HG02588 (cell line): ENCODE results near the gene PRKN.
"Not testable (repeated sequence)": the region's sequence is repeated elsewhere in the genome, so short reads cannot be mapped to it uniquely, and the experiment has no call there.

Experiments
- ATAC-seq: cut with Tn5 transposase; IDR thresholded peaks from one replicate; pipeline ENCODE4 v1.9.1; 2021; ENCODE audit warnings: mild to moderate bottlenecking, moderate library complexity; ENCODE audit not compliant: unreplicated experiment

Gene PRKN

GRCh38 chr6:161886545-161886944, 841.0 kb downstream of the PRKN start:
- ATAC-seq = not testable (repeated sequence)

- no peak for ATAC-seq
These were observed 842.8 kb downstream of the PRKN start for GRCh38 chr6:161884782-161885181.

GRCh38 chr6:161882196-161882765, 845.3 kb downstream of the PRKN start:
- ATAC-seq = no peak

- no peak for ATAC-seq
These were observed 847.5 kb downstream of the PRKN start for GRCh38 chr6:161880056-161880455.

- no peak for ATAC-seq
These were observed 851.3 kb downstream of the PRKN start for GRCh38 chr6:161876231-161876630.

GRCh38 chr6:161870236-161870901, 857.2 kb downstream of the PRKN start:
- no peak for ATAC-seq

GRCh38 chr6:161869491-161869890, 858.1 kb downstream of the PRKN start:
- no peak for ATAC-seq

- no peak for ATAC-seq
These were observed 861.0 kb downstream of the PRKN start for GRCh38 chr6:161866570-161866969.

- ATAC-seq = not testable (repeated sequence)
These were observed 866.5 kb downstream of the PRKN start for GRCh38 chr6:161861061-161861460.

GRCh38 chr6:161853657-161854056, 873.9 kb downstream of the PRKN start:
- no peak for ATAC-seq

GRCh38 chr6:161851486-161851885, 876.1 kb downstream of the PRKN start:
- not testable (repeated sequence) for ATAC-seq

- ATAC-seq = no peak
These were observed 877.0 kb downstream of the PRKN start for GRCh38 chr6:161850562-161850961.

GRCh38 chr6:161847628-161848027, 879.9 kb downstream of the PRKN start:
- no peak for ATAC-seq

- ATAC-seq = no peak
These were observed 882.8 kb downstream of the PRKN start for GRCh38 chr6:161844804-161845203.

- ATAC-seq = no peak
These were observed 884.5 kb downstream of the PRKN start for GRCh38 chr6:161843066-161843465.

GRCh38 chr6:161840380-161840779, 887.2 kb downstream of the PRKN start:
- no peak for ATAC-seq

- no peak for ATAC-seq
These were observed 889.1 kb downstream of the PRKN start for GRCh38 chr6:161838306-161839035.

- ATAC-seq = no peak
These were observed 889.7 kb downstream of the PRKN start for GRCh38 chr6:161837854-161838253.

- ATAC-seq = no peak
These were observed 890.2 kb downstream of the PRKN start for GRCh38 chr6:161837449-161837735.

GRCh38 chr6:161836643-161837448, 890.7 kb downstream of the PRKN start:
- no peak for ATAC-seq

- no peak for ATAC-seq
These were observed 891.9 kb downstream of the PRKN start for GRCh38 chr6:161835500-161836215.
